ACHN (cell line): ENCODE data around the gene ASCC1.
A peak's percentile ranks its signal among the peaks of the same experiment; 100 is the strongest.

ENCODE experiments used
- DNase-seq: peaks from one replicate; pipeline ENCODE4 v3.0.0-alpha.2; 2015
- in situ Hi-C: cut with HindIII; loops from 2 replicates; pipeline ENCODE4 v1.10.0; 2017; ENCODE audit warnings: low sequenced_read_pairs, low pct_ligation_motif_present, low pct_unique_long_range_greater_than_20kb

ASCC1 gene, protein sequence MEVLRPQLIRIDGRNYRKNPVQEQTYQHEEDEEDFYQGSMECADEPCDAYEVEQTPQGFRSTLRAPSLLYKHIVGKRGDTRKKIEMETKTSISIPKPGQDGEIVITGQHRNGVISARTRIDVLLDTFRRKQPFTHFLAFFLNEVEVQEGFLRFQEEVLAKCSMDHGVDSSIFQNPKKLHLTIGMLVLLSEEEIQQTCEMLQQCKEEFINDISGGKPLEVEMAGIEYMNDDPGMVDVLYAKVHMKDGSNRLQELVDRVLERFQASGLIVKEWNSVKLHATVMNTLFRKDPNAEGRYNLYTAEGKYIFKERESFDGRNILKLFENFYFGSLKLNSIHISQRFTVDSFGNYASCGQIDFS

DNA sequence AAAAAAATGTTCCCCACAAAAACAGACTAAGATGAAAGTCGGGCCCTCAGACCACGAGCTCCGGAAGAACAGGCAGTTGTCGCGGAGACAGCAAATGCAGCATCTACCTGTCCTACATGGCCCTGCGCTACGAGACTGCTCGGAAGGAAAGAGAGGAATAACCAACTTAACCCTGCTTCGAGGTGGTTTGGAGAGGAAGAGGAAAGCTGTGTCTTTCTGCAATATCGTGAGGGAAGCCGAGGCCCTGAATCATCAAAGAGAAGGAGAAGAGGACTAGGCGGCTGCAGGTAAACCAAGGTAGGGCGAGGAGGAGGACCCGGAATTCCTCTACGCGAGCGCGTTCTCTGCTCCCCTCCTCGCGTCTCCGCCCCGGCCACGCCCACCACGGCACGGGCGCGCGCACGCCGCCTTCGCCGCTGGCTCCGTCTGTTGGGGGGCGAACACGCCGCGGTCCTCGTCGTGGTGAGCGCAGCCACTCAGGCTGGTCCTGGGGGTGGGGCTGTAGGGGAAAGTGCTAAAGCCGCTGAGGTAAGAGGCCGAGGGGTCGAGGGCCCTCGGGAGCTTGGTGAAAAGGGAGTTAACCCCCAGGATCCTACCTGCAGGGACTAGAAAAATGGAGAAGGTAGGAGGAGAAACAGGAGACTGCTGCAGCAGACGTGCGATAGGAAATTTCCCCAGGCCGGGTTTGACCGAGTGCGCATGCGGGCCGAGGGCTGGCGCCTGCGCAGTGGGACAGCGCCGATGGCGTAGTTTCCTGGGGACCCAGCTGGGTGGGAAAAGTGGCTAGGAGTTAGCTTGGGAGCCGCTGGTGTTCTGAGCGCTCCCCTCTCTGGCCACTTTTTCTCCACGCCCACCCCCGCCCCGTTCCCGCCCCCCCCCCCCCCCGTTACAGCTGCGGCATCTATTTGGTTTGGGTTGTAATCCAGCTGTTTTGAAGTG is at the start of gene ASCC1, which contains the start of gene ANAPC16:
ASCC1 (minus strand) TSS at position 666 of the 939 bp plus-strand sequence. CDS start 2,978 bp downstream, outside the sequence.
ANAPC16 (plus strand) TSS at position 402 of the 939 bp plus-strand sequence. CDS start 7,903 bp downstream, outside the sequence.
- DNase-seq = peak; percentile 92
- in situ Hi-C loops = no loop called here

DNA sequence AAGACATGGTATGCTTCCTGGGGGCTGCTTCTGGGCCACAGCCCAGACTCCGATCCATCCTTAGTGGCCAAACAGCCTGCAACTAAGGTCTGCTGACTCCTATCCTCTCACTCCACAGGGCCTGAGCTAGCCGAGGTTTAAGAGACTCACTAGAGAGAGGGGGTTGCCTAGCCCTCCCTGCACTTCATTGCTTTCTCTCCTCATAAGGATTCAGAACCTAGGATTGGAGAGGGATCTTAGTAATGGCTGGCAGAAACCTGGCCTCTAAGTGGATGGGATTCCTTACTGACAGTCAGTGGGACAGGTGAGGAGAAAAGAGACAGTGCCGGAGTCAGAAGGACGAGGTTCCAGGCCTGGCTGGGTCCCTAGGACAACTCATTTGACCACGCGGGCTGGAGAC is 49.4 kb upstream of the ASCC1 start:
- no peak for DNase-seq
- in situ Hi-C loops = no loop called here

DNA sequence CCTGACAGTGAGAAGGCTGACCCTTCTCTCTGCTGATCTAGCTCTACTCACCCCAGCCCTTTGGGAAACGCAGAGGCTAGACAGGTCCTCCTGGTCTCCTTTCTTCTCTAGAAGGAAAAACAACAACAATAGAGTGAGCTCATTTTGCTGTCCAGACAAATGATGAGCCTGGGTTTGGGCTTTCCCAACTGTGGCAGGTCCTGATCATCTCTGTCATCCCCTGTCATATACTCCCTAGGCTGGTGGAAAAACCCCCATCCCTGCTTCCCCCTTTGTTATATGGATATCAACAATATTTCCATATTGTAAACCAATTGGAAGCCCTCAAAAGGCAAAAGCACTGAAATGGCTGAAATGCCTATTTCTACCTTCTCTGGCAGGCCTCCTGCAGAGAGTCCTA is 48.5 kb upstream of the ASCC1 start:
- DNase-seq = no peak
- in situ Hi-C loops = no loop called here

DNA sequence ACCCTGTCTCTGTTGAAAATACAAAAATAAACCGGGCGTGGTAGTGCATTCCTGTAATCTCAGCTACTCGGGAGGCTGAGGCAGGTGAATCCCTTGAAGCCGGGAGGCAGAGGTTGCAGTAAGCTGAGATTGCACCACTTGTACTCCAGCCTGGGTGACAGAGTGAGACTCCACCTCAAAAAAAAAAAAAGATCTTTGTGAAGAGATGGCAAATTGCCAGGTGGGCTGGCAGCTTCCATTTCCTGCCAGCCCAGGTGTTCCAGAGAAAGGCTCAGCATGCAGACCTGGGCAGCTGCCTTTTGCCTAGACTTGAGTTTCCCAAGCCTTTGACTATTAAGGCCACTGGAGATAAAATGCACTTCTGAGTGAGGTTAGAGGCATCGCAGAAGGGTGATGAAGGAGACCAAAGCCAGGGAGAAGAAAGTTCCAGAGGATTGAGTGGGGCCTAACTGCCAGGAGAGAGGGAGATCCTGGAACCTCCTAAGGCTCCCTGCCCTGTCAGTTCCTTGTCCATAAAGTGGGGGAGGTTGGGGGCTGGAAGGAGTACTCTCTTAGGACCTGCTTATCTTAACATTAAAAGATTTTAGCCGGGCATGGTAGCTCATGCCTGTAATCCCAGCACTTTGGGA is 47.7 kb upstream of the ASCC1 start:
- in situ Hi-C loops = no loop called here
- no peak for DNase-seq

DNA sequence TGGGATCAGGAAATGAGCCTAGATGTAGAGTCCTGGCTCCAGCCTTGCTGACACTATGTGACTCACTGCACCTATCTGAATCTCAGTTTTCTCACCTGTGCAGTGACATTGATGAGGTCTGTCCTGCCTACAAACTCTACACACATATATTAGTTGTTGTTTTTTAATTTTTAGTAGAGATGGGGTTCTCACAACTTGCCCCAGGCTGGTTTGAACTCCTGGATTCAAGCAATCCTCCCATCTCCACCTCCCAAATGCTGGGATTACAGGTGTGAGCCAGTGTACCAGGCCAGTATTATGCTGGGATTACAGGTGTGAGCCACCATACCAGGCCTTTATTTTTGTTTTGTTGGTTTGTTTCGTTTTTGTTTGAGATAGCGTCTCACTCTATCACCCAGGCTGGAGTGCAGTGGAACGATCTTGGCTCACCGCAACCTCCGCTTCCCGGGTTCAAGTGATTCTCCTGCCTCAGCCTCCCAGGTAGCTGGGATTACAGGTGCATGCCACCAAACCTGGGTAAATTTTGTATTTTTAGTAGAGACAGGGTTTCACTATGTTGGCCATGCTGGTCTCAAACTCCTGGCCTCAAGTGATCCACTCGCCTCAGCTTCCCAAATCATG is 45.8 kb upstream of the ASCC1 start:
- DNase-seq = no peak
- in situ Hi-C loops = no loop called here

DNA sequence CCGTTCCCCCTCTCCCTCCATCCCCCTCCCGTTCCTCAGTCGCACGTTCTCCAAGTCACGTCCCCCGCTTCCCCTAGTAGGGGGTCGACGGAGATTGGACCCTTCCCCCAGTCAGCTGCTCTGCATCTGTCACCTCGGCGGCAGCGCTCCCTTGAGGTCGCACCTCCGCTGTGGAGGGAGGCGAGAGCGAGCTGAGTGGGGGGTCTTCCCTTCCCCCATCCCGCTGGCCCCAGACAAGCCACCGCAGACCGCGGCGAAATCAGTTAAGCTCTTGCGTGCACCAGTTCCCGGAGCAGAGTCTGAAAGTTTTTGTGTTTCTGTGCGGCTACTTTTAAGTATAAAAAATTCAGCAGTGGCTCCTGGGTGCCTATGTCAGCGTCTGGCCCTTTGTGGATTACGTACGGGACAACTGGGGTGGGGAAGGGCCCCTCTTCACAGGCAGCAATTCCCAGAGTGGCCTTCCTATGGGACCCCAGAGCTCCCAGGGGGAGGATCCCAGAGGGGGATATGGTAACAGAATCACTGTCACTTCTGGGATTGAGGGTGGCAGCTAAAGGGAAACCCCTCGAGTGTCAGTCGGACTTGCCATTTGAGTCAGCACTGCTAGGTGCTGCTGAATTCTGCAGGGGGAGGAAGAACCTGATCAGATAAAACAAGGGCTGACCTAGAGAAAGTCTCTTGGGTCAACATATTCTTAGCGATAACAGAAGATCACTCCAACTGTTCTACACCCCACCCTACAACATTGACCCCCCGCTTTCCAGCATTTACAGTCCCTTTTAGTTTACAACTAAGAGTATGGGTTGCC is 45.1 kb upstream of the ASCC1 start:
- in situ Hi-C loops = no loop called here
- DNase-seq = peak; percentile 29

DNA sequence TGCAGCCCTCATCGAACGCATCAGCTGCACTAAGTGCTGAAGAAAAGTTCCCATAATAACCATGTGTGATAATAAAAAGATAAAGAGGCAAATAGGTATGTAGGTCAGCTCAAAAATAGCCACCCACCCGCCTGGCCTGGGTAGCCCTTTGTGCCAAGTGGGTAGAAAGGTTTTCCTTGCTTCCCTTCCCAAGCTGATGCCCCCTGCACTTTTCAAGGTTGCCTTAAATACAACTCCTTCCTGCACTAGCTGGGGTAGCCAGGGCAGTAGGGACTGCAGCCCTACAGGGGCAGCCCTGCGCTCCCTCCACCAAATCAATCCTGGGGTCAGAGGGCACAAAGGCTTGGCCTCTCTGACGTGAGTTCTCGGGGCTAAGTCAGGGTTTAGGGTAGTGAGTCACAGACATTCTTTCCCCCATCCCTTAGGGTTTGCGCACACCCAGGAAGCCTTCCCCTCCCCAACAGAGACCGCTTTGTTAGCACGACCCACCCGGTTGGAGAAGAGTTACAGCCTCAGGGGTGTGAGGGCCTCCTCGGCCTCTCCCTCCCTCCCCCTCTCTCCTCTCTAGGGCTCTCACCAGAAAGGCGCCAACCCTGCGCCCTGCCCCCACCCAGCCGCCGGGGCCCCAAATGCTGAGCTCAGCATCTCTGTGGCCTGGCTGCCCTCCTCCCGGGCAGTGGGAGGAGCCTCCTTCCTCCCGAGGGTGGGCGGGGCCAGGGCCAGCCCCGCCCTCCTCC is 44.3 kb upstream of the ASCC1 start:
- peak; percentile 78 for DNase-seq
- in situ Hi-C loops = no loop called here

DNA sequence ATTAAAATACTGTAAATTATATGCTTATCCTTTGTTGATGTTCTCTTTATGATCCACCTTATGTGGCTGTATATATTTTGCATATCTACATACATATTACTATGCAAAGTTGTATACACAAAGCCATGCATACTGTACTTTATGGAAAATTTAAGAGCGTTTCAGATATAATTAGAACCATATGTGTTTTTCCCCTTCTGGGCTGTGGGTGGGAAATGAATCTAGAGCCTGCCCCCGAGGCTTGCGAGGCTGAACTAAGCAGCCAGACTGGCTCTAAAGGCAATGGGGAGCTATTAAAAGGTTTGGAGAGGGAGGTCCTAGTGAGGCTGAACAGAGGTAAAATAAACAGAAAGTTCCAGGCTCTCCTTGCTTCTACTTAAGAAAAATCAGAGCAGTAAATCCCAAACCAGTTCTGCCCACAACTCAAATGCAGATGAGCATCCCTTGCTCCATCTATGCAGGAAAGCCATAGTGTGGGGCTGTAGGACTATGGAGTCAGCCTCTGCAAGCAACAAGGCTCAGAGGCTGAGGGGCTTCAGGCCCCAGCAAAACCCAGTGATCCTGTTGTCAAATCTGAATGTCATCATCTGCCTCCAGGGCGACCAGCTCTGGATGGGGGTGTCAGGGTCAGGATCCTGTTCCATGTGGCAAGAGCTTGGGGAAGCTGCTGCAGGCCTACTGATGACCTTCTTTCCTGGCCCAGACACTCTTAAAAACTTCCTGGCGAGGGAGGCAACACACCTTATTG is 43.6 kb upstream of the ASCC1 start:
- in situ Hi-C loops = no loop called here
- DNase-seq = no peak

DNA sequence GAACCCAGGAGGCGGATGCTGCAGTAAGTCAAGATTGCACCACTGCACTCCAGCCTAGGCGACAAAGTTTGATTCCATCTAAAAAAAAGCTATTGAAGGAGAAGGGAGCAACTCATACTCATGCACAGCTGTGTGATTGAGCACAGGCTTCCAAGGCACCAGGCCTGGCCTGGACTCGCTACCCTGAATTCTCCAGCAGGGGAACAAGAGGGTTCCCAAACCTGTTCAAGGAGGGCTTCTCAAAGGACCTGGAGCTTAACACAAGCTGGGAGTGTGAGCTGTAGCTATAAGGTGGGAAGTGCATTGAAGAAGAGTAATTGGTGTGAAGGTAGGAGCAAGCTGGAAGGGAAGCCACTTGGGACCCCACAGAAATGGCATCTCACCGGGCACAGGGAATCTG is 42.5 kb upstream of the ASCC1 start:
- no peak for DNase-seq
- in situ Hi-C loops = no loop called here

DNA sequence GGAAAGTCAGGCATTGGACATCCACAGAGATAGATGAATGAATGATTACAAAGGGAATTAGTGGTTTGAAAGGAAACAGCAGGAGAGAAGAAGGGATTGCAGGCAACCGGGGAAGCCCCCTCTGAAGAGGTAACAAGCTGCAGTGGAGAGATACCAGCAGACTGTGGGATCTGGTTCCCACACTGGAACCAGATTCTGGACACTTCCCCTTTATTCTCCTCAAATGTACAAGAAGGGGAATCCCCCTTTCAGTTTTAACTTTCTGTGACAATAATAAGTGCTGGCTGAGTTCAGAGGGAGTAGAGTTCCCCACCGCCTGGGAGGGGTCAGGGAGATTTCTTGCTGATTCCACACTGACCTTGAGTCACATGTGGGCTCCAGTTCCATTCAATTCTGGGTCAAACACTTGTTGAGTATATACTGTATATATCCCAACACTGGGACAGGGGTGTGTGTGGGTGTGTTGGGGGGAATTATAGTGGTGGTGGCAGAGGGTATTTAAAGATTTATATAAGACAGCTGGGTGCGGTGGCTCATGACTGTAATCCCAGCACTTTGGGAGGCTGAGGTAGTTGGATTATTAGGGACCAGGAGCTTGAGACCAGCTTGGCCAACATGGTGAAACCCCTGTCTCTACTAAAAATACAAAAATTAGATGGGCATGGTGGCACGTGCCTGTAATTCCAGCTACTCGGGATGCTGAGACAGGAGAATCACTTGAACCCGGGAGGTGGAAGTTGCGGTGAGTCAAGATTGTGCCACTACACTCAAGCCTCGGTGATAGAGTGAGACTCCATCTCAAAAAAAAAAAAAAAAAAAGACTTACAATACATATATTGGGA is 41.2 kb upstream of the ASCC1 start:
- DNase-seq = no peak
- in situ Hi-C loops = no loop called here

DNA sequence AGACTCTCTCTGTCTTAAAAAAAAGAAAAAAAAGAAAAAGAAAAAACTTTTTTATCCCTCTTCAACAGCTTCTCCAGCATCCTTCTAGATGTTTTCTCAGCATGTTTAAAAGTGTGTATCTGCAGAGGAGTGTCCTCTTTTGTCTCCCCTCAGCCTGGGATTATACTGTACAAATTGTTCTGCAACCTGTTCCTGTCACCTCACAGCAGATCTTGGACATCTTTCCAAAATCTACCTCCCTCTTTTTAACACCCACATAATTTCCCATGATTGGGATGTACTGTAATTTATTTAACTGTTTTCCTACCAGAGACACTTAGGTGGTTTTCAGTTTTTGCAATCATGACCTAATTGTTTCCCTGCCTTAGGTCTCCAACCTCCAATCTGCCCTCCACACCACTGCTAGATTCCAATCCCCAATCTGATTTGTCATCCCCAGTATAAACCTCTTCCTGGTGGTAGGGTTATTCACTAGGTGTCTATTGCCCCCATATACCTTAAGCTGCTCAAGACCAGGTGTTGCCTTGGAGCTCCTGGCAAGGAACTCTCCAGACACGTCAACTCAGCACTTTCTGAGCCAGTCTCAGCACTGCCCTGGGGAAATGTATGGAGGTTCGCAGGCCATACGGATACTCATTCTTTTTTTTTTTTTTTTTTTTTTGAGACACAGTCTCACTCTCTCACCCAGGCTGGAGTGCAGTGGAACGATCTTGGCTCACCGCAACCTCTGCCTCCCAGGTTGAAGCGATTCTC is 40.1 kb upstream of the ASCC1 start:
- DNase-seq = no peak
- in situ Hi-C loops = no loop called here

DNA sequence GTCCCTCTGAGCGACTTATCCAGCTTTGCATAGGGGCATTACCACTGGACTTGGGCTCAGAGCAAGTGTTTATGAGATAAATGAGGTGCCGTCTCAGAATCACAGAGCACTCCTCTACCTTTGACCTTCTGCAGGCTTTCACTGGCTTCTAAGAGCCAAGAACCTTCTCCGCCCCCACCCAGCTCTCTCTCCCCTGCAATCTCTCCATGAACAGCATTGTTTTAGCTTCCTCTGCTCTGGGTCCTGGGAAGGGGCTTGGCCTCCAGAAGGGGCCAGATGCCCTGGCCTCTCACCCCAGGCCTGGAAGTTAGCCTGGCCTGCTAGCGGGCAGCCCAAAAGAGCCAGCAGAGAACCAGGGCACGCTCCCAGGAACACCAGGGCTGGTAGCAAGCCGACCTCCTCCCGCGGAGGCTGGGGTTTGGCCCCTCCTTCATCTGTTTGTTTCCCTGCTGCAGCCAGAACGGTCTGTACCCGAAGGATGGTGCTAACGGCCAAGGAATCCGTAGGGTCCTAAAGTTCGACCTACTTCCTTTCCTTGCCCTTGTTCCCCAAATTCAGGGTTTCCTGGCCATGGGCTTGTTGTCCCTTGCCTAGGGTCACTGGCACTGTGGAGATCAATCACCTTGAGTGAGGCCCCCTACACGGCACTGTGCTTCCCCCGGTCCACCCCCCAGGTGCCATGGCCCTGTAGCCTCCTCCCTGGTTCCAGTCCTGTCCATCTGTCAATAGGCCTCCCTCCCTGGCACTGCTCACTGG is 38.9 kb upstream of the ASCC1 start:
- peak; percentile 74 for DNase-seq
- in situ Hi-C loops = no loop called here

DNA sequence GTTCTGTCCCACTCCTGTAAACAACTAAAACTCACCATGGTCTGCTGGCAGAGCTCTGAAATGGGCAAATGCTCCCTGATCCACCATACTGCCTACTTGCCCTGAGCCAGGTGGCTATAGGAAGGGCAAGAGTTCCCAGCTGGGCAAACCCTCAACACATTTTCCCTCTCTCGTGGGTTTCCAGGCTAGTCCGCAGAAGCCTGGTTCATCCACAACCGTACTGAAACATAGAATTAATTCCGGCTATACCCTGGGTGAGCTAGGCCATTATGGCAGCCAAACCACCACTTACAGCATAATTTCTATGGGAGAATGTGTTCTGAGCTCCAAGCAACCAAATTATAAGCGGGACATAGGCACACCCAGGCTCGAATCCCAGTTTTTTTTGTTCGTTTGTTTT is 37.5 kb upstream of the ASCC1 start:
- DNase-seq = no peak
- in situ Hi-C loops = no loop called here

DNA sequence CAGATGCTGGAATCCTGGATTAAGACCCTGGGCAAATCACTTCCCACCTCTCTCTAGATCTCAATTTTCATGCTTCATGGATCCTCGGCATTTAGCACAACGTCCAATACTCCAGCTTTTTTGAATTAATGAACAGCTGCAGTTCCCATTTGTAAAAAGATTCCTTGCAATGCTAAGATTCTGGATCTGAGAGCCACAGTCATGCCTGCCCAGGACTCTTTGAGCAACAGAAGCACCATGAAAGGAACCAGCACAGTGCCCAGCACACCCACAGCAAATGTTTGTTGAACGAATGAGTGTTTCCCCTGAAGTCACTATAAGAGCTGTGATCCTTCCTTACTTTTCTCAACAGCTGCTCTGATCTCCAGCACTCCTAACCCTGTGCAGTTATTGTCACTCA is 36.9 kb upstream of the ASCC1 start:
- in situ Hi-C loops = no loop called here

DNA sequence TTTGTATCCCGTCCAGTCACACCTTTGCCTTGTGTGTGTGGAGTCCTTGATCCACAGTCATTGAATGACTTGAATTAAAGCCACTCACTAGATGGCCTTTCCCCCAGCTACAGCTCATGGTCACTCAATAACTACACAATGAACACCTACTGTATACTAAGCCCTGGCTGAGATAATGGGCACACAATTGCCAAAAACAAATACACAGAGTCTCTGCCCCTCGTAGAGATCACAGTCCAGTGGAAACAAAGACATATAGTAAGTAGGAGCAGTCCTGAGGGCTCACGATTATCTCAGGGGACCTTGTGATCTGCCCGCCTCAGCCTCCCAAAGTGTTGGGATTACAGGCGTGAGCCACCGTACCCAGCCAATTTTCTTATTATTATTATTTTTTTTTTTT is 35.6 kb upstream of the ASCC1 start:
- DNase-seq = no peak
- in situ Hi-C loops = no loop called here

More for the DNA sequence above, 36.9 kb upstream of the ASCC1 start:
- DNase-seq = no peak
